D721Med (cell line): ENCODE measurements around the gene ROBO1.
A peak's percentile ranks its signal among the peaks of the same experiment; 100 is the strongest.
"Not testable (repeated sequence)": the region's sequence is repeated elsewhere in the genome, so short reads cannot be mapped to it uniquely, and the experiment has no call there.

Experiments used
- DNase-seq: peaks from one replicate; pipeline ENCODE4 v3.0.0; 2011; ENCODE audit warnings: low spot score; ENCODE audit not compliant: insufficient read length
- FAIRE-seq: peaks from 2 replicates; lab custom pipeline; 2011; peaks lifted over from hg19 to GRCh38; lab: Jason Lieb, UNC
- TF ChIP-seq, protein P1 (sequence below): IDR thresholded peaks from 2 replicates; pipeline ENCODE4 v1.5.1; 2012; ENCODE audit warnings: mild to moderate bottlenecking, control low read depth; ENCODE audit not compliant: insufficient read depth; ENCODE audit errors: missing control alignments

Gene ROBO1

DNA sequence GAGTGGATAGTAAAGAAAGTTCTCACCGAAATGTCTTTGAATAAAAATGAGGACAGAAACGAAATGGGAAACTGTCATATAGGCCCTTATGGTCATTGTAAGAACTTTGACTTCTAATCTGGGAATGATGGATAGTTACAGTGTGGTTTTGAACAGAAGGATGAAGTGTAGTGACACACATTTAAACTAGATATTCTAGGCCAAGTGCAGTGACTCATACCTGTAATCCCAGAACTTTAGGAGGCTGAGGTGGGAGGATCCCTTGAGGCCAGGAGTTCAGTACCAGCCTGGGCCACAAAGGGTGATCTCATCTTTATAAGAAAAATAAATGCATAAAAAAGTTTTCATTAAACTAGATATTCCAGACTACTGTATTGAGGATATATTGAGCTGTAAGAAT lies 452.8 kb downstream of the ROBO1 start:
- DNase-seq: no peak
- TF ChIP-seq, protein P1, sequence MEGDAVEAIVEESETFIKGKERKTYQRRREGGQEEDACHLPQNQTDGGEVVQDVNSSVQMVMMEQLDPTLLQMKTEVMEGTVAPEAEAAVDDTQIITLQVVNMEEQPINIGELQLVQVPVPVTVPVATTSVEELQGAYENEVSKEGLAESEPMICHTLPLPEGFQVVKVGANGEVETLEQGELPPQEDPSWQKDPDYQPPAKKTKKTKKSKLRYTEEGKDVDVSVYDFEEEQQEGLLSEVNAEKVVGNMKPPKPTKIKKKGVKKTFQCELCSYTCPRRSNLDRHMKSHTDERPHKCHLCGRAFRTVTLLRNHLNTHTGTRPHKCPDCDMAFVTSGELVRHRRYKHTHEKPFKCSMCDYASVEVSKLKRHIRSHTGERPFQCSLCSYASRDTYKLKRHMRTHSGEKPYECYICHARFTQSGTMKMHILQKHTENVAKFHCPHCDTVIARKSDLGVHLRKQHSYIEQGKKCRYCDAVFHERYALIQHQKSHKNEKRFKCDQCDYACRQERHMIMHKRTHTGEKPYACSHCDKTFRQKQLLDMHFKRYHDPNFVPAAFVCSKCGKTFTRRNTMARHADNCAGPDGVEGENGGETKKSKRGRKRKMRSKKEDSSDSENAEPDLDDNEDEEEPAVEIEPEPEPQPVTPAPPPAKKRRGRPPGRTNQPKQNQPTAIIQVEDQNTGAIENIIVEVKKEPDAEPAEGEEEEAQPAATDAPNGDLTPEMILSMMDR: no peak
- no peak for FAIRE-seq

- DNase-seq: no peak
- no peak for FAIRE-seq
- TF ChIP-seq, protein P1: no peak
These were observed 453.3 kb downstream of the ROBO1 start for GRCh38 chr3:79314544-79314943.

GRCh38 chr3:79310016-79310415 lies 457.8 kb downstream of the ROBO1 start:
- TF ChIP-seq, protein P1: no peak
- DNase-seq: no peak
- no peak for FAIRE-seq

GRCh38 chr3:79306934-79307570 lies 460.7 kb downstream of the ROBO1 start:
- TF ChIP-seq, protein P1: no peak
- no peak for DNase-seq
- no peak for FAIRE-seq

GRCh38 chr3:79299949-79300635 lies 467.7 kb downstream of the ROBO1 start:
- not testable (repeated sequence) for FAIRE-seq, DNase-seq

- no peak for DNase-seq
- FAIRE-seq: peak; percentile 29
- TF ChIP-seq, protein P1: no peak
These were observed 470.4 kb downstream of the ROBO1 start for GRCh38 chr3:79297245-79297960.

DNA sequence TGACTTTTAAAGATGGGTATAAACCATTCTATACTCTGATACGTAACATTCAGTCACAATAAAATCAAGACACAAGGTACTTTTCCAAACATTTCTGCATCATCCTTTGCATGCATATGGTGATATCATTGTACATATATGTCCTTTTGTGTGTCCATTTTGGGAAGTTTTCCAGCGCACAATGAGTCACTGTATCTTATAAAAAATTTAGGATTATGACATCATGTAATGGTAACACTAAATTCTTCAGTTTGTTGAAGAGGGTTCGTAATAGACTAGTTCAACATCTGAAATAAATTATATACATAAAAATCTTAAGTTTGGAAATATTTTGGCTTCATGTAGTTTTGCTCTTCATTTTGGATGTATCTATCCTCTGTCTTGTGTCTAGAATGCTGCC lies 480.9 kb downstream of the ROBO1 start:
- TF ChIP-seq, protein P1: no peak
- FAIRE-seq (no peak), DNase-seq (no peak)
